Superior temporal gyrus (tissue), 1 donor: Measurements from ENCODE around the gene TMC8.
"Not testable (repeated sequence)": the region's sequence is repeated elsewhere in the genome, so short reads cannot be mapped to it uniquely, and the experiment has no call there.

Experiments
- DNase-seq: peaks from one replicate; pipeline ENCODE4 v3.0.0-alpha.2; 2016; ENCODE audit errors: extremely low spot score

TMC8 gene

DNA sequence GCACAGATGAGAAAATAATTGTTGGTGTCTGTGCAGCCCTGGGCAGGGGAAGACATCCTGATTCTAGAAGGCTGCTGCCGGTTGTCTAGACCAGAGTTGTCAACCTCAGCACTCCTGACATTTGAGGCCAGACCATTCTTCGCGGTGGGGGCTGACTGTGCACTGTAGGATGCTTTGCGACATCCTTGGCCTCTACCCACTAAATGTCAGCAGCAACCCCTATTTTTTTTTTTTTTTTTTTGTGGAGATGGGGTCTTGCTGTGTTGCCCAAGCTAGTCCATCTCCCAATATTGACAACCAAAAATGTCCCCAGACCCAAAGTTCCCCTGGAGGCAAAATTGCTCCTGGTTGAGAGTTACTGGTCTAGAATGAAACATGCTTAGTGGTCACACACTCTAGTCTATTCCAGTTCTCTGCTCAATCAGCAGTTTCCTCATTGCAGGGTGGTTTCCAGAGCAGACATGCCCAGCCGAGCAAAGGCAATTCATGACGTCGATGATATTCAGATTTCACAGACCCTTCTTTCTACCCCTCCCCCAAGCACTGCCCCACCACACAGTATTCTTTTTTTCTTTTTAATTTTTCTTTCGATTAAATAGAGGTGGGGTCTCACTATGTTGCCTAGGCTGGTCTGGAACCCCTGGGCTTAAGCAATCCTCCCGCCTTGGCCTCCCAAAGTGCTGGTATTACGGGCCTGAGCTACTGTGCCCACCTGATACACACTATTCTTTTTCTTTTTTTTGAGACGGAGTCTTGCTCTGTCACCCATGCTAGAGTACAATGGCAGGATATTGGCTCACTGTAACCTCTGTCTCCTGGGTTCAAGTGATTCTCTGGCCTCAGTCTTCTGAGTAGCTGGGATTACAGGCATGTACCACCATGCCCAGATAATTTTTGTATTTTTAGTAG lies 24.6 kb downstream of the TMC8 start:
- DNase-seq: no peak

DNA sequence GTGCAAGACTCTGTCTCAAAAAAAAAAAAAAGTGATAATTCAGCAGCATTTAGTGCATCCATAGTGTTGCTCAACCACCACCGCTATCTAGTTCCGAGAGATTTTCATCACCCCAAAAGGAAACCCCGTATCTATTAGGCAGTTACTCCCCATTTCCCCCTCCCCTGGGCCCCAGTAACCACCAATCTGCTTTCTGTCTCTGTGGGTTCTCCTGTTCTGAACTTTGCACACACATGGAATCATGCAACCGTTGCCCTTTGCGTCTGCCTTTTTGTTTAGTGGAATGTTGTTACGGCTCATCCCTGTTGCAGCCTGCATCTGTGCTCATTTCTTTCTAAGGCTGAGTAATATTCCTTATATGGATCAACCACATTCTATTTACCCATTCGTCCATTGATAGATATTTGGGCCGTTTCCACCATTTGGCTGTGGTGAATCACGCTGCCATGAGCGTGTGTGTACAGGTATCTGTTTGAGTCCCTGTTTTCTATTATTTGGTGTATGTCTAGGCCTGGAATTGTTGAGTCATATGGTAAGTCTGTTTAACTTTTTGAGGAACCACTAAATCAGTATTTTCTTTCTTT lies 29.1 kb downstream of the TMC8 start:
- no peak for DNase-seq

- no peak for DNase-seq
These were observed 33.5 kb downstream of the TMC8 start for GRCh38 chr17:78163881-78164747.

GRCh38 chr17:78164748-78165607 lies 34.4 kb downstream of the TMC8 start:
- DNase-seq: no peak

DNA sequence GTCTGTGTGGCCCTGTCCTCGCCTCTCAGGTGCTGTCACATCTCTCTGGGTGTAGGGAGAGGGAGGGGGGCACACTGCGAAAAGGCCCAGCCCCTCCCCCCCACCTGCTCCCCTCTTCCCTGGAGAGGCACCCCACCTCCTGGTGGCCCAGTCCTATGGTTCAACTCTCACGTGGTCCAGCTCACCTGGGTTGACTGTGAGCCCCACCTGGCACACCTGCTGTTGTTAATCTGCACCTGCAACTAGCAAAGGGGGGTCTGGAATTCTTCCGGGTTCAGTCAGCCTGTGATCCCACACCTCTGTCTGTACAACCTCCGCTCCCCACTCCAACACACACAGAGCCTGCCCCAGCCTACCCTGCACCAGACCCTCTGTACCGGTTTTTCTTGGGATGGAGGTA lies 35.8 kb downstream of the TMC8 start:
- DNase-seq: no peak

DNA sequence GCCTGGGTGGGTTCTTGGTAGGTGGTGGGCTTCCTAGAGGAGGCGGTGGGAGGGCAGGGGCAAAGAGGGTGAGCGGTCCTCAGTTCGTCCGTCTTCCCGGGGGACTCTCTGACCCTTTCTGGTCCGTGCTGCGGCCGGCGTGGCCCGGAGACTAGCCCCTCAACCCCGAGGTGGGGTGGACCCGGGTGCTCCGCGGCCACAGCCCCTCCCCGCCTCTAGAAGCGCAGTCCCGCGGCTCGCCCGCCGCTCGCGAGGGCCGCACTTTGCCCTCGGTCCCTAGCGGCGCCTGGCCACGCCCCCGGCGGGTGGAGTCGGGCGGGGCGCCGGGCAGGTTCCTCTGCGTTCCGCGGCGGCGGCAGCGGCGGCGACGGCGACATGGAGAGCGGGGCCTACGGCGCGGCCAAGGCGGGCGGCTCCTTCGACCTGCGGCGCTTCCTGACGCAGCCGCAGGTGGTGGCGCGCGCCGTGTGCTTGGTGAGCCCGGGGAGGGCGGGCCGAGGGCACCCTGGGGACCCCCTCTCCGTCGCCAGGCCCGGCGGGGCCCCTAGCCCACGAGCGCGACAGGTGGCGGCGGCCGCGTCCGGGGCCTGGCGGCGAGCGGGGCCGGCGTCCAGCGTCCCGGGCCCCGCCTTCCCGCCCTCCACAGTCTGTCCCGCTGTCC lies 37.8 kb downstream of the TMC8 start, which contains the start of gene SYNGR2:
Gene SYNGR2 (plus strand): TSS at position 340 of the 661 bp plus-strand sequence. CDS start 36 bp downstream, at position 376.
- DNase-seq: peak; percentile 72

- peak; percentile 60 for DNase-seq
These were observed 38.6 kb downstream of the TMC8 start for GRCh38 chr17:78168903-78169793.

- DNase-seq: no peak
These were observed 40.4 kb downstream of the TMC8 start for GRCh38 chr17:78170692-78171590.

DNA sequence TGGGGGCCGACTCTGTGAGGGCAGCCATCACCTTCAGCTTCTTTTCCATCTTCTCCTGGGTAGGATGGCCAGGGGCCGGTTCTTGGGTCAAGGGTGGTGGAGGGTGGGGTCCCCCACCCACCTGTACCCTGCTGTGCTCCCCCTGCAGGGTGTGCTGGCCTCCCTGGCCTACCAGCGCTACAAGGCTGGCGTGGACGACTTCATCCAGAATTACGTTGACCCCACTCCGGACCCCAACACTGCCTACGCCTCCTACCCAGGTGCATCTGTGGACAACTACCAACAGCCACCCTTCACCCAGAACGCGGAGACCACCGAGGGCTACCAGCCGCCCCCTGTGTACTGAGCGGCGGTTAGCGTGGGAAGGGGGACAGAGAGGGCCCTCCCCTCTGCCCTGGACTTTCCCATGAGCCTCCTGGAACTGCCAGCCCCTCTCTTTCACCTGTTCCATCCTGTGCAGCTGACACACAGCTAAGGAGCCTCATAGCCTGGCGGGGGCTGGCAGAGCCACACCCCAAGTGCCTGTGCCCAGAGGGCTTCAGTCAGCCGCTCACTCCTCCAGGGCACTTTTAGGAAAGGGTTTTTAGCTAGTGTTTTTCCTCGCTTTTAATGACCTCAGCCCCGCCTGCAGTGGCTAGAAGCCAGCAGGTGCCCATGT lies 41.1 kb downstream of the TMC8 start:
- not testable (repeated sequence) for DNase-seq

- no peak for DNase-seq
These were observed 41.9 kb downstream of the TMC8 start for GRCh38 chr17:78172249-78173051.

- DNase-seq: no peak
These were observed 42.6 kb downstream of the TMC8 start for GRCh38 chr17:78173097-78173715.

DNA sequence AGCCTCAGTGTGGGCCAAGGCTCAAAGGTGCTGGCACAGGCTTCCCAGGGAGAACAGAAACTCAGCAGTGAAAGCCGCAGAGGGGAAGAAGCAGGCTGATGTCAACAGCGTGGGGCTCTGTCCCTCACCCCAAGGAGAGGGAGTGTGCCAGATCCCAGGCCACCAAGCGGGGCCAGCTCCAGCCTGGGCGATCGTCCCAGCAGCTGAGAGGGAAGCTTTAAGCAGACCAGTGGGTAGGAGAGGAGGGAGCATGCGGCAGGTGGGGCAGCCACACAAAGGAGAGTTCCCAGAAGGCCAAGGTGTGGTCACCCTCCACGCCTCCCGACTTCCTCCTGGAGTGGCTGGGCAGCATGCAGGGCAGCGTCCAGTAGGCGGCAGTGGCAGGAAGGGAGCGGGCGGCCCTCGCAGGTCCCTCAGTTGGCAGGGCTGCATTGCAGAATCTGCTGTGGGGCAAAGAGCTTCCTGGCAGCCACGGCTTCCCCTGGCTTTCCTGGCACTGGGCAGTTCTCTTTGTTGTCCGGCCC lies 43.8 kb downstream of the TMC8 start:
- peak; percentile 80 for DNase-seq

- no peak for DNase-seq
These were observed 44.5 kb downstream of the TMC8 start for GRCh38 chr17:78174870-78175642.

- DNase-seq: no peak
These were observed 45.0 kb downstream of the TMC8 start for GRCh38 chr17:78175643-78175981.

GRCh38 chr17:78176548-78177025 lies 46.0 kb downstream of the TMC8 start:
- DNase-seq: peak; percentile 66

DNA sequence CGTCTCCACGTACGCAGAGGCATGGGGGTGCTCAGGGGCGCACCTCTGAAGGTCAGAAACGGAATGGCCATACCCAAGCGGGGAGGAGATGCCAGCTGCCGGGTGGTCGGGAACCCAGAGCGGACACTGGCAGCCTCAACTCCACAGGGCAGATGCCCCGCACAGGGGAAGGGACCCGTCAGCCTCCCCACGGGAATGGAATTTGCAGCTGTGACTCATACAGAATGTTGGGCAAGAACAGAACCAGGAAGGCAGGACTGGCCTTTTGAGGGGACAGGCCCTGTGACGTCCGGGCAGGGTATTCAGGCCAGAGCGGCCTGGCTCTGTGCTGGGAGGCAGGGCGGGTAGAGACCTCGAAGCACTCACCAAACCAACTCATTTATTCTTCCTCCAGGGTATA lies 48.8 kb downstream of the TMC8 start:
- DNase-seq: no peak
